HG03060 (cell line): ENCODE results near the gene CDK5.
"Not testable (repeated sequence)": the region's sequence is repeated elsewhere in the genome, so short reads cannot be mapped to it uniquely, and the experiment has no call there.

Experiments used
- ATAC-seq: cut with Tn5 transposase; IDR thresholded peaks from one replicate; pipeline ENCODE4 v1.9.1; 2021; ENCODE audit warnings: low read depth, moderate number of reproducible peaks; ENCODE audit not compliant: unreplicated experiment

Gene CDK5

DNA sequence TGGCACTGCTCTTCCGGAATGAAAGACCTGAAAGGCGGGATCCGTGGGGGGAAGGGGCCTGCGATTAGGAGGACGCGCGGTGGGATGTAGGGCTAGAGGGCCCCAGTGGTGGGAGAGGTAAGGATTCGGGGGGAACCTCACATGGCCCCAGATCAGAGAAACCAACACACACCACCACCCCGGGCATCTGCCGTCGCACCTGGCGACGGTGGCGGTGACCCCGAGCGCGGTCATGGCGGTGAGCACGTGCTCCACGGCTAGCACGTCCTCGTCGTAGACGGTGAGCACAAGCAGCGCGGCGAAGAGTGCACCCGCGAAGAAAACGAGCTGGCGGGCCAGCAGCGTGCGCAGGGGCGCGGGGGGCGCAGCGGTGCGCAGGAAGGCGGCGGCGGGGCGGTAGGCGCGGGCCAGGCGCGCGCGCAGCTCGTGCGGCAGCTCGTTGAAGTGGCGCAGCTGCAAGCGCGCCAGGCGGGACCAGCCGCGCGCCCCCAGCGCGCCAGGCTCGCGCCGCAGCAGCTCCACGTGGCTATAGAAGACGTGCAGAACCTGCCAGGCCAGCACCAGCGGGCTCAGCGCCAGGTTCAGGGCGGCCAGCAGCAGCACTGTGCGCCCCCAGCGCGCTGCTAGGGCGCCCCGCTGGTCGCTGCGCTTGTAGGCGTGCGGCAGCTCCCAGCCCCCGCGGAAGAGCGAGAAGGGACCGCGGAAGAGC is 39.1 kb downstream of the CDK5 start:
- no peak for ATAC-seq

DNA sequence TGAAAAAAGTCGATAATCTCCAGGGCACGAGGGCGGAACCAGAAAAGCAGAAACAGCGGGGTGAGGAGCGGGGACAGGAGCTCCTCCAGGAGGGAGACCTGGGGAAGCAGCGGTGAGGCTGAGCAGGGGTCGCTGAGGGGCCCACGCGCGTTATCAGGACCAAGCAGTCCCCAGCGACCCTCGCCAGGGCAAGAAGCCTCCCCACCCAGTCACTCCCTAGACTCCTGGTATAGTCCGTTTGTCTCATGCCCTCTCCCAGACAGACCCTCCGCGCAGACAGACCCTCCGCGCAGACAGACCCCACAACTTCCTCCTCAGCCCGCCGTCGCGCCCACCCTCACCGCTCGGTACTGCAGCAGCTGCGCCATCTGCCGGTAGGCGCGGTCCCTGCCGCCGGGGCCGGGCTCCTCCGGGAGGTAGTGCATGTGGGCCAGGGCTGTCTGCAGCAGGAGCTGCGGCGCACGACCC is 39.7 kb downstream of the CDK5 start:
- no peak for ATAC-seq

DNA sequence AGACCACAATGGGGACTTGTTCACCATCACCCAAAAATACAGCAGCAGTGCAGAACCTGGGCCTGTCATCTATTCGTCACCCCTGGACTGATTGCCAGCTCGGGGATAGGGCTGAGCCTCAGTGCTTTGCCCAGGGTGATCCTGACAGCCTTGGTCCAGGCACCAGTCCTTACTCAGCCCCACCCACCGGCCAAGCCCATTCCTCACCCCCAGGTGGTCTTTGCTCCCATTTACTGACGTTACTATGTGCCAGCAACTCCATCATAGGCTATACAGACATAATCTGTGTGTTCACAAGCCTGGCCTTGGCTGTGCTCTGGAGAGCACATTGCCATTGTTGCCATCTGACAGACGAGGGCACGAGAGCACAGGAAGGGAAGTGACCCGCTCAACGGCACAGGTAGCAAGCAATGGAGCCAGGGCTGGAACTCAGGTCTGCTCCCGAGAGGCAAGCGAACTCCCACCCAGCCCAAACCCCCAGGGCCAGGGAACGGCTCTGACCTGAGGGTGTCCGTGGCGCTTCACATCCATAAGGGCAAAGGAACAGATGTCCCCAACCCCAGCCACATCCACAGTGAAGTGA is 40.2 kb downstream of the CDK5 start:
- ATAC-seq, result no peak

DNA sequence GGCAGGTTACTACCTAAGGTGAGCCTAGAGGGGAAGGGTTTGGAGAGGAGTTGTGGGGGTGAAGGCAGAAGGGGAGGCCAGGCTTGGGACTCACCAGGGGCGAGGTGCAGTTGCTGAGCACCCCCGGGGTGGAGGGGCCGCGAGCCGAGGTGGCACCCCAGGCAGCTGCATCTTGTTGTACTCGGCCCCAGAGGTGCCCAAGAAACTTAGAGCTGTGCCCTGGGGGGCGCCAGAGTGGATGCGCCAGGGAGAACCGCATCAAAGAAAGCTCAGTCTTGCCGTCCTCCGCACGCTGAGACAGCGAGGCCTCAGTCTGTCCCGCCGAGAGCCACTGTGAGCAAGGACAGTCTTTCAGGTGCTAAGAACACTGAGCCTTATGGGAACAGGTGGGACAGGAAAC is 40.8 kb downstream of the CDK5 start:
- ATAC-seq, result no peak

DNA sequence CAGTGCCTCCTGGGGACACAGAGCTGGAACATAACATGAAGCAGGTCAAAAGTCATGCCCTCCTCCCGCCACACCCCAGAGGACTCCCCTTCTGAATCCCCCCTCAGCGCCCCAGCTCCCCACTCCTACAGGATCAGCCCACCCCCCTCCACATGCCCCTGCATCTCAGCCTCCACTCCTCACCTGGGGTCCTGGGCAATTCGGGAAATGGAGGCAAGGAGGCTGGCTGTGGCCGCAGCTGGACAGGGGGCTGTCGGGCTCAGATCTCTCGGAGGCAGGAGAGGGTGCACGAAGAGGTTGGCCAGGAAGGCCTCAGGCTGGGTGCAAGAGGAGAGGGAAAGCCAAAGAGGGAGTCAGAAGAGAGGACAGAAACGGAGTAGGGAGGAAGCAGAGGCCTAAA is 41.2 kb downstream of the CDK5 start:
- no peak for ATAC-seq

DNA sequence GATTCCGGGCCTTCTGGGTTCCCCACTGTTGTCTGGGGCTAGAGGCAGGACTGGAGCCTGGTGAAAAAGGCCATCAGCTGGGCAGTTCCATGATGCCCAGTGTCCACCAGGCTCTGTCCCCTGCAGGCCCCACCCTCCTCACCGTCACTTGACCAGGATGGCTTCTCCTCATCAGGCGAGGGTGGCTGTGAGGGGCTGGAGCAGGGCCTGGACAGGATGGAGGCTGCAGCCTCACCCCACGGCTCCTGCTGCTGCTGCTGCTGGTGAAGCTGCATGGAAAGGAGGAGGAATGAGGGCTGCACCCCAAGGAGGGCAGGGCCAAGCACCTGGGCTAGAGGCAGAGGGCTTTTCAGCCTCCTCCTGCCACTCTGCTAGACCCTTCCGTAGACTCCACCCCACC is 41.7 kb downstream of the CDK5 start:
- ATAC-seq, result no peak

DNA sequence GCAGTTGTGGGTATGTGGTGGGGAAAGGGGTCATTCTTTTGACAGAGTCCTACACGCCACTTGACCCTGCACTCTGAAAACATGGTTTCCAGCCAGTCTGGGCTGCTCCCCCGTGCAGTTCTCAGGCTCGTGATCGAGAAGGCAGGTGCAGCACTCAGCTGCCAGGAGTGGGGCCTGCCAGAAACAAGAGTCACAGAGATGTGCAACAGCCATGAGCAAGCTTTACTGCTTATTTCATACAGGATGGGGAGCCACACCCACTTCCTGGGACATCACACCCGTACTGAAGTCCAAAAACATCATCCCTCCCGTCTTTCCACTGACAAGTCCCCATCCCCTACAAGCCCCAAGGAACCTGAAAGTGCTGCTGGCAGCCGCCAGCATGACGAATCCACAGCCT is 42.7 kb downstream of the CDK5 start:
- ATAC-seq, result no peak

DNA sequence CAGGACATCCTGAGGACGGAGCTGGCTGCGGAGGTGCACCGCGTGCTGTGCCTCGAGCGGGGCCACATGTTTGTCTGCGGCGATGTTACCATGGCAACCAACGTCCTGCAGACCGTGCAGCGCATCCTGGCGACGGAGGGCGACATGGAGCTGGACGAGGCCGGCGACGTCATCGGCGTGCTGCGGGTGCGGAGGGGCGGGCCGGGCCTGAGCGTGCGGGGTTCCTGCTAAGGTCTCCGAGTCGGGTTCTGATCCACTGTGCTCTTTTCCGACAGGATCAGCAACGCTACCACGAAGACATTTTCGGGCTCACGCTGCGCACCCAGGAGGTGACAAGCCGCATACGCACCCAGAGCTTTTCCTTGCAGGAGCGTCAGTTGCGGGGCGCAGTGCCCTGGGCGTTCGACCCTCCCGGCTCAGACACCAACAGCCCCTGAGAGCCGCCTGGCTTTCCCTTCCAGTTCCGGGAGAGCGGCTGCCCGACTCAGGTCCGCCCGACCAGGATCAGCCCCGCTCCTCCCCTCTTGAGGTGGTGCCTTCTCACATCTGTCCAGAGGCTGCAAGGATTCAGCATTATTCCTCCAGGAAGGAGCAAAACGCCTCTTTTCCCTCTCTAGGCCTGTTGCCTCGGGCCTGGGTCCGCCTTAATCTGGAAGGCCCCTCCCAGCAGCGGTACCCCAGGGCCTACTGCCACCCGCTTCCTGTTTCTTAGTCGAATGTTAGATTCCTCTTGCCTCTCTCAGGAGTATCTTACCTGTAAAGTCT is 43.8 kb downstream of the CDK5 start:
- ATAC-seq, result no peak

DNA sequence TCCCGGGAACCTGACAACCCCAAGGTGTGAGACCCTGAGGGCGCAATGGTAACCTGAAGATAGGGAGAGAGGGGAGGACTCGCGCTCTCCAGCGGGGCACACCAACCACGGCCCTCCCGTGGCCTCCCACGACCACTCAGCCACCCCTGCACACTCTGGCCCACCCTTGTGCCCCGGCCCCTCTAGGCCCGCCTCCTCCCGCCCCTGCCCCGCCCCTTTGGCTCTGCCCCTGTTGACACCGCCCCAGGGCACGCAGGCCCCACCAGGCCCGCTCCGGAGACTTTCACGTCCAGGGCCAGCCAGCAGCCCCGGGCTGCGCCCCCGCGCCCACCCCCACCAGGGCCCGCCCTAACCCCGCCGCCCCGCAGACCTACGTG is 44.4 kb downstream of the CDK5 start:
- no peak for ATAC-seq

DNA sequence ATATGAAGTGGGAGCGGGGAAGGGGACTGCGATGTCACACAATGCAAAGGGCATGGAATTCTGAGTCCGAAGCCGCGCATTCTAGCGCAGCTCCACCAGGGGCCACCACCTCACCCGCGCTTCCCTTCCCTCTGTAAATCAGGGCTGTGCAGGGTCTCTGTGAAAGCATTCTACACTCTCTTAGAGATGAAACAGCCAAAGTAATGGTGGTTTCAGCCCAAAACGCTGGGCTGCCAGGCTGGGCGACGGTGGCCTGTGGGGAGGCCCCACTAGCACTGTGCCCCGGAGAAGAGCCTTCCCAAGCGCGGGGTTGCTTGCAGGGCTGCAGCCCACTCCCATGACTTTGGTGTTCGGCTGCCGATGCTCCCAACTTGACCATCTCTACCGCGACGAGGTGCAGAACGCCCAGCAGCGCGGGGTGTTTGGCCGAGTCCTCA is 44.8 kb downstream of the CDK5 start:
- no peak for ATAC-seq

DNA sequence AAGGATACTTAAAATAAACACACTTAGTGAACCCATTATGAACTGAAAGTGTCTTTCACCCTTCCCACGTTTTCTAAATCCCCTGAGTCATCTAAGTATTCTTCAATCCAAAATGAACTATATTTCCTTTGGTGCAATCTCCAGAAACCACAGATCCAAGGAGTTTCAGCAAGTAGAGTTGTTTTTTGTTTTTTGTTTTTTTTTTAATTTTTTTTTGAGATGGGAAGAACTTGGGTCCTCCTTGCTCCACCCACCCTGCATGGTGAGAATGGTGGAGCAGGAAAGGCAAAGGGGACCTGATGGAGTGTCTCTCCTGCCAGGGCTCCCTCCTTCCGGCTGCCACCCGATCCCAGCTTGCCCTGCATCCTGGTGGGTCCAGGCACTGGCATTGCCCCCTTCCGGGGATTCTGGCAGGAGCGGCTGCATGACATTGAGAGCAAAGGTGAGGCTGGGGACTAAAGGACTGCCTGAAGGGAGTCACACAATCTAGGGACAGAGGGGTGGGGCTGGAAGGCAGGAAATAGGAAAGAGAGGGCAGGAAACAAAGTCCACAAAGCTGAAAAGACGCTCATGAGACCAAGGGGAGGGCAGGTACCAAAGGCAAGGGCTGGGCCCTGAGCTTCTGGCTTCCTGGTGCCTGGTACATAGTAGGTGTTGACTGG is 45.5 kb downstream of the CDK5 start:
- no peak for ATAC-seq

DNA sequence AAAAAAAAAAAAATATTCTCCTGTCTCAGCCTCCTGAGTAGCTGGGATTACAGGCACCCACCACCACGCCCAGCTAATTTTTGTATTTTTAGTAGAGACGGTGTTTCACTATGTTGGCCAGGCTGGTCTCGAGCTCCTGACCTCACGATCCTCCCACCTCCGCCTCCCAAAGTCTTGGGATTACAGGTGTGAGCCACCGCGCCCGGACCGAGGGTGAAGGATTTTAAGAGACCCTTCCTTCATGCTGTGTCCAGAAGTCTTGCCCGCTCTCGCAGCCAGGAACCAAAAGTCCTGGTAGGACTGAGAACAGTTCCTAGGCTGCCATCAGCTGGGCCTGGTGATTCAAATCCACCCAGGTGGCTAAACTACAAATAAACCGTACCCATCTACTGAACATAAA is 46.1 kb downstream of the CDK5 start:
- not testable (repeated sequence) for ATAC-seq

DNA sequence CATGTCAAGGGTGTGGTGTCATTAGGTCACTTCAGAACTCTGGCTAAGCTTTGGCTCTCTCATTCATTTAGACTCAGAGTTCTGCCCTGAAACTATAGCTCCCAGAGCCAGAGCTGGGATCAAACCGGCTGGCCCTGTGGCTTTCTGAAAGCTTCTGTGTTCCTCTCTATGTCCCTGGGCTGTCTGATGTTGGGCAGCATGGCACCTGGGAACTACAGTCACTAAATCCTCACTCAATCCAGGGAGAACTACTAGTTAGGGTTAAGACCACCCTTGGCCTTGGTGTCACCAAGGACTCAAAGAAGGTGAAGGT is 46.6 kb downstream of the CDK5 start:
- no peak for ATAC-seq

DNA sequence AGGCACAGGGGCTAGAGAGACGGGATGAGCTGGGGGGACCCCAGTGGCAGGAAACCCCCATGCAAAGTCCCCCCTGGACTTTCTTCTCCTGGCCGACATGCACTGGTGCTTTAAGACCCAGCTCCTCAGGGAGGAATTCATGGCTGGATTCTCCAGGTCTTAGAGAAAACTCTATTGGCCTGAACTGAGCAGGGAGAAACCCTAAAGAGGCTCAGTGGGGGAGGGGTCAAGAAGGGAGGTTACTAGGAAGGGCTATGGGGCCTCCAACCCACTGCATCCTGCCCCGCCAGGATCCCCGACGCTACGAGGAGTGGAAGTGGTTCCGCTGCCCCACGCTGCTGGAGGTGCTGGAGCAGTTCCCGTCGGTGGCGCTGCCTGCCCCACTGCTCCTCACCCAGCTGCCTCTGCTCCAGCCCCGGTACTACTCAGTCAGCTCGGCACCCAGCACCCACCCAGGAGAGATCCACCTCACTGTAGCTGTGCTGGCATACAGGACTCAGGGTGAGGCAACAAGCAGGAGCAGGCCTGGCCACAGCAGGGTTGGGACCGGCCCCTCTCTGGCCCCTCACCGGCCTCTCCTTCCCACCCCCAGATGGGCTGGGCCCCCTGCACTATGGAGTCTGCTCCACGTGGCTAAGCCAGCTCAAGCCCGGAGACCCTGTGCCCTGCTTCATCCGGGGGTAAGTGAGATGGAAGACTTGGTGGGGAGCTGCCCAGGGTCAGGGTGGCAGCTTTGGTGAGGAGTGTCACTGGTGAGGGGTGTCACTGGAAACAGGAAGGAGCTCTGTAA is 47.2 kb downstream of the CDK5 start:
- no peak for ATAC-seq

DNA sequence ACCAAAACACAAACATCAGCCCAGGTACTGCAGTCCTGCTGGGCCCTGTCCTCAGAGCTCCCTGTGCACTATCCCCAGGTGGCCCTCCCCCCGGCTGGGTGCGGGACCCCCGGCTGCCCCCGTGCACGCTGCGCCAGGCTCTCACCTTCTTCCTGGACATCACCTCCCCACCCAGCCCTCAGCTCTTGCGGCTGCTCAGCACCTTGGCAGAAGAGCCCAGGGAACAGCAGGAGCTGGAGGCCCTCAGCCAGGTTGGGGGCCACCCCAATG is 47.7 kb downstream of the CDK5 start:
- no peak for ATAC-seq

DNA sequence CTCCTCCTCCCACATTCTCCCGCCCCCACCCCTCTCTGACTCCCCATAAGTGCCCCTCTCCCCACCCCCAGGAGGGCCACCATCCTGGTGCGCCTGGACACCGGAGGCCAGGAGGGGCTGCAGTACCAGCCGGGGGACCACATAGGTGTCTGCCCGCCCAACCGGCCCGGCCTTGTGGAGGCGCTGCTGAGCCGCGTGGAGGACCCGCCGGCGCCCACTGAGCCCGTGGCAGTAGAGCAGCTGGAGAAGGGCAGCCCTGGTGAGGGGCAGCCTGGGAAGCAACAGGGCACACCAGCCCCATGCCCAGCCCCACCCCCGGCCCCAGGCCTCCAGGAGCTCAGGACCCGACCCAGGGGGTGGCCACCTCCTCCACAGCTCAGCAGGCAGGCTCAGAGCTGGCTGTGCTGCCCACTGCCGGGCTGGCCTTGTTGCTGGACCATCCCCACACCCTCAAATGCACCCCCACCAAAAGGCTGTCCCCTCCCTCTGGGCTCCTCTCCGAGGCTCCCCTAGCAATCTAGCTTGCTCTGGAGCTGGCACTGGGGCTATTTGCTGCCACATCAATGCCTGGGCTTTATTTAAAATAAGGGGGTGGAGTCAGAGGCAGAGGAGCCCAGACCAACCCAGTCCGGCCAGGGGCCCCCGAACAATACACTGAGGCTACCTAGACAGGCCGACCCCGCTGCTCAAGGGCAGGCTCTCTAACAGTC is 48.2 kb downstream of the CDK5 start:
- ATAC-seq, result no peak

DNA sequence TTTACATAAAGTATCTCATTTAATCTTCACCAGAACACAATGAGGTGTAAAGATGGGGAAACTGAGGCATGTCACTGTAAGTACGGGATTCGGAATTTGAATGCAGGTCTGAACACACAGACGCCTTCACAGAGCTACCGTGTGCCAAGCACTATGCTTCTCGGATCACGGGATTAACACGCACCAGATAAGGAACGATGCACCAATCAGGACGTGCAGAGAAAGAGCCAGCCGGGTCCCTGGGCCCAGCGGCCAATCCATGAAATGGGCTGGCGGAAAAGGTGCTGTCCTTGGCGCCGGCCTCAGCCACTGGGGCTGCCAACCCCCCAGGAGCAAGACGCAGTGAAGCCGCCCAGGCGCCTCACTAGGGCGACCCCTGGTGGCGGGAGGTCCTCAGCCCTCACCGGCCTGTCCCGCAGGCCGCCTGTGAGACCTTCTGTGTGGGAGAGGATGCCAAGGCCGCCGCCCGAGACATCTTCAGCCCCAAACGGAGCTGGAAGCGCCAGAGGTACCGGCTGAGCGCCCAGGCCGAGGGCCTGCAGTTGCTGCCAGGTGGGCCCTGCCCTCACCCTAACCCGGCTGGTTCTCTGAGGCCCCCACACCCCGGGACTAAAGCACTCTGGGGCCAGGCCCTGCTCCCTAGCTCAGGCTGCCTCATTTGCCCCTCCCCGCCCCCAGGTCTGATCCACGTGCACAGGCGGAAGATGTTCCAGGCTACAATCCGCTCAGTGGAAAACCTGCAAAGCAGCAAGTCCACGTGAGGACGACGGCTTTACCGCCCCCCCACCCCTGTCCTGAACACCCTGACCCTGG is 49.0 kb downstream of the CDK5 start:
- ATAC-seq, result no peak

DNA sequence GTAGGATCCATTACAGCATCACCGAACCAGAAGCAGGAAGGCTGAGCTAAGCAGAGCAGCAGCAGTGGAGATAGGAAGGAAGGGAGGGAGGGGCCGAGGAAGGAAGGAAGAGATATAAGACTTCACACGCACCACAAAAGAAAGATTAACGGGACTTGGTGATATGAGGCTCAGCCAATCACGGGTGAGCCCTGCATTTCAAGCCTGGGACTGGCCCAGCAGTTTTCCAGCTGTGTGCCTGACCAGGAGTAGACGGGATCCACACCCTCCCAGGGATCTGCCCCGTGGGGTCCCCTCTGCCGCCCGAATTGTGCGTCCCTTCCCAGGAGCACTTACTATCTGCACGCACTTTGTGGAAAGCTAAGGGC is 49.6 kb downstream of the CDK5 start:
- ATAC-seq, result no peak

DNA sequence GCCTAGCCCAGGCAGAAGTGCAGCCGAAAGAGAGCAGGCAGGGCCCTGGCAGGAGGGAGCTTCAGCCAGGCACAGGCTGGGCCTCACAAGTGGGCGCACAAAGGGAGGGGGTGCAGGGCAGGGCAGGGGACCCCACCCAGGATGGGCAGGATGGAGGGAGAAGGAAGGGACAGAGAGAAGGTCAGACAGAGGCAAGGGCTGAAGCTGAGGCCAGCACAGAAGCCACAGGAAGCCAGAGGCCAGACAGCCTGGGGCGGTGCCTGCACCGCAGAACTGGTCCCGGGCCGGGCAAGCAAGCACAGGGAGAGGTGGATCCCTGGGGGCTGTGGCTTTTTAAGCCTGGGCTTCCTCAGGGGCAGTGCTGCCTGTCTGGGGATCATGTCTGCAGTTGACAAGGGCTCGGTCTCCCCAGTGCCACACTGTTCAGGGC is 50.2 kb downstream of the CDK5 start:
- no peak for ATAC-seq
